MM.1S (cell line): Measurements from ENCODE around the gene AGPAT1.

Experiments used
- DNase-seq: peaks from one replicate; pipeline ENCODE4 v3.0.0-alpha.2; 2015
- H2AFZ ChIP-seq: fragments of 300-600 bp; sonication (generic); 2 replicates; pipeline ENCODE4 v1.6.0; 2016; ENCODE audit warnings: antibody characterized with exemption, low read length
- H3F3A ChIP-seq: fragments of 300-600 bp; sonication (generic); 2 replicates; pipeline ENCODE4 v1.6.1; 2016; ENCODE audit warnings: mild to moderate bottlenecking, antibody characterized with exemption, low read length, moderate library complexity, mixed read lengths; ENCODE audit not compliant: insufficient read depth
- H3K27ac ChIP-seq: fragments of 300-600 bp; sonication (generic); 2 replicates; pipeline ENCODE4 v1.5.1; 2016; ENCODE audit warnings: mild to moderate bottlenecking, low read length
- H3K27me3 ChIP-seq: fragments of 300-600 bp; sonication (generic); replicated peaks from 2 replicates; pipeline ENCODE4 v1.6.0; 2016; ENCODE audit warnings: low read length; ENCODE audit not compliant: insufficient read depth
- H3K36me3 ChIP-seq: fragments of 300-600 bp; sonication (generic); replicated peaks from 2 replicates; pipeline ENCODE4 v1.6.1; 2016; ENCODE audit warnings: mild to moderate bottlenecking, low read length, mixed read lengths; ENCODE audit not compliant: insufficient read depth
- H3K4me1 ChIP-seq: fragments of 300-600 bp; sonication (generic); 2 replicates; pipeline ENCODE4 v1.6.1; 2016; ENCODE audit warnings: low read length, mixed read lengths
- H3K4me2 ChIP-seq: fragments of 300-600 bp; sonication (generic); 2 replicates; pipeline ENCODE4 v1.6.0; 2016; ENCODE audit warnings: low read depth, low read length
- H3K4me3 ChIP-seq: fragments of 300-600 bp; sonication (generic); 2 replicates; pipeline ENCODE4 v1.5.1; 2016; ENCODE audit warnings: low read length, mixed read lengths
- H3K79me2 ChIP-seq: fragments of 300-600 bp; sonication (generic); 2 replicates; pipeline ENCODE4 v1.6.1; 2016; ENCODE audit warnings: mixed run types, low read length, mixed read lengths
- H3K9ac ChIP-seq: fragments of 300-600 bp; sonication (generic); 2 replicates; pipeline ENCODE4 v1.6.1; 2016; ENCODE audit warnings: low read length, mixed read lengths
- H3K9me2 ChIP-seq: fragments of 300-600 bp; sonication (generic); replicated peaks from 2 replicates; pipeline ENCODE4 v1.6.1; 2016; ENCODE audit warnings: mild to moderate bottlenecking, low read length, mixed read lengths; ENCODE audit not compliant: insufficient read depth
- H3K9me3 ChIP-seq: fragments of 300-600 bp; sonication (generic); replicated peaks from 2 replicates; pipeline ENCODE4 v1.6.1; 2016; ENCODE audit warnings: mild to moderate bottlenecking, low read length, mixed read lengths; ENCODE audit not compliant: insufficient read depth
- H4K20me1 ChIP-seq: fragments of 300-600 bp; sonication (generic); 2 replicates; pipeline ENCODE4 v1.6.1; 2016; ENCODE audit warnings: mild to moderate bottlenecking, low read length, moderate library complexity, mixed read lengths; ENCODE audit not compliant: insufficient read depth
- CTCF ChIP-seq: fragments of 300-600 bp; sonication (generic); IDR thresholded peaks from 2 replicates; pipeline ENCODE4 v1.5.1; 2016; ENCODE audit warnings: antibody characterized with exemption, low read length, mixed read lengths
- EZH2 ChIP-seq: fragments of 300-600 bp; sonication (generic); optimal IDR thresholded peaks from 2 replicates; pipeline ENCODE3; 2017; ENCODE audit warnings: low read depth, mild to moderate bottlenecking, antibody characterized with exemption, low read length, mixed read lengths
- EZH2phosphoT487 ChIP-seq: fragments of 300-600 bp; sonication (generic); IDR thresholded peaks from 2 replicates; pipeline ENCODE4 v1.6.1; 2018; ENCODE audit warnings: antibody characterized with exemption, low read length

AGPAT1 gene

GRCh38 chr6:32175711-32176475 lies at the start of gene AGPAT1:
Gene AGPAT1, minus strand, starts transcription at chr6:32176084. Its CDS starts 4,588 bp downstream, at chr6:32171496.
- Histone ChIP-seq H4K20me1 (no peaks in the 10 kb centered on the region), H3K4me2 (peak within 1 kb of the TSS; percentile 97), H3K9me2 (no peaks in the 10 kb centered on the region), H3K9me3 (no peaks in the 10 kb centered on the region), H3F3A (peaks cover 19% of the 10 kb centered on the region), H3K27me3 (no peaks in the 10 kb centered on the region), H3K4me3 (peak within 1 kb of the TSS; percentile 90), H3K79me2 (peaks cover 17% of the 10 kb centered on the region), H2AFZ (peak within 1 kb of the TSS; percentile 96), H3K36me3 (no peaks in the 10 kb centered on the region), H3K9ac (peak within 1 kb of the TSS; percentile 83), H3K27ac (peak within 1 kb of the TSS; percentile 96; the same call in 1 of the 2 replicates), H3K4me1 (peaks cover 21% of the 10 kb centered on the region)
- no peak for TF ChIP-seq EZH2
- no peak for TF ChIP-seq EZH2phosphoT487
- no peak for TF ChIP-seq CTCF
- DNase-seq, result peak; percentile 92

GRCh38 chr6:32224696-32225095 lies 48.8 kb upstream of the AGPAT1 start:
- Histone ChIP-seq H3K4me3 (no peak overlapping the region), H3K4me2 (no peak overlapping the region), H3K9me3 (no peaks in the 10 kb centered on the region), H3K27ac (no peak overlapping the region), H3K79me2 (no peaks in the 10 kb centered on the region), H4K20me1 (no peaks in the 10 kb centered on the region), H3K27me3 (peaks cover 11% of the 10 kb centered on the region), H3K9me2 (no peaks in the 10 kb centered on the region), H3K9ac (no peak overlapping the region), H3F3A (no peaks in the 10 kb centered on the region), H3K4me1 (no peaks in the 10 kb centered on the region), H2AFZ (no peak overlapping the region), H3K36me3 (no peaks in the 10 kb centered on the region)
- TF ChIP-seq EZH2 (no peak), EZH2phosphoT487 (no peak), CTCF (no peak)
- DNase-seq, result no peak

GRCh38 chr6:32223258-32224235 lies 47.7 kb upstream of the AGPAT1 start, which contains the start of gene NOTCH4:
Gene NOTCH4, minus strand, starts transcription at chr6:32224067. Its CDS starts 139 bp downstream, at chr6:32223928.
- Histone ChIP-seq H3K4me1 (no peaks in the 10 kb centered on the region), H3K27me3 (peaks cover 21% of the 10 kb centered on the region), H3K9me2 (no peaks in the 10 kb centered on the region), H3K79me2 (no peaks in the 10 kb centered on the region), H3K4me3 (no peak within 1 kb of the TSS), H3K36me3 (no peaks in the 10 kb centered on the region), H3K9me3 (no peaks in the 10 kb centered on the region), H4K20me1 (no peaks in the 10 kb centered on the region), H2AFZ (no peak within 1 kb of the TSS), H3K27ac (no peak within 1 kb of the TSS), H3K9ac (no peak within 1 kb of the TSS), H3K4me2 (no peak within 1 kb of the TSS), H3F3A (no peaks in the 10 kb centered on the region)
- no peak for TF ChIP-seq EZH2phosphoT487
- TF ChIP-seq EZH2, result no peak
- TF ChIP-seq CTCF, result no peak
- DNase-seq, result no peak
